Ectodermal cell (in vitro differentiated cells): ENCODE measurements around the gene TUSC1.

ENCODE experiments used
- H3K27ac ChIP-seq: 2 replicates; pipeline ENCODE4 v1.7.0; 2013; ENCODE audit warnings: mild to moderate bottlenecking, low read depth, low read length; ENCODE audit not compliant: insufficient read depth, poor library complexity, severe bottlenecking
- H3K27me3 ChIP-seq: 2 replicates; pipeline ENCODE4 v1.7.0; 2013; ENCODE audit warnings: mild to moderate bottlenecking, low read length; ENCODE audit not compliant: insufficient read depth, control insufficient read depth, poor library complexity, severe bottlenecking
- H3K36me3 ChIP-seq: one replicate; pipeline ENCODE4 v1.7.0; 2013; ENCODE audit warnings: low read length; ENCODE audit not compliant: control insufficient read depth, insufficient read depth
- H3K4me1 ChIP-seq: one replicate; pipeline ENCODE4 v1.7.0; 2013; ENCODE audit warnings: low read length; ENCODE audit not compliant: control insufficient read depth, insufficient read depth
- H3K4me3 ChIP-seq: 2 replicates; pipeline ENCODE4 v1.7.0; 2013; ENCODE audit warnings: low read depth, low read length, control low read depth; ENCODE audit not compliant: insufficient read depth
- H3K9me3 ChIP-seq: 2 replicates; pipeline ENCODE4 v1.7.0; 2013; ENCODE audit warnings: mild to moderate bottlenecking, low read length, moderate library complexity; ENCODE audit not compliant: control insufficient read depth
- WGBS, 2 experiments: methylation state at CpG; one replicate each; pipeline ENCODE4 v1.1.7; 2013; ENCODE audit warnings: missing lambda C conversion rate in 2 of 2; 5-methylcytosine and 5-hydroxymethylcytosine counted together

TUSC1 gene

GRCh38 chr9:25629231-25629630 is 49.0 kb downstream of the TUSC1 start:
- Histone ChIP-seq H3K36me3 (no peaks in the 10 kb centered on the region), H3K4me3 (no peak overlapping the region), H3K27ac (no peak overlapping the region), H3K9me3 (no peaks in the 10 kb centered on the region), H3K27me3 (no peaks in the 10 kb centered on the region), H3K4me1 (no peaks in the 10 kb centered on the region)
- WGBS, 2 experiments: 56 to 100% methylated on average over 1 to 2 of the region's 3 CpGs
